HG03378 (cell line): Measurements from ENCODE around the gene PTPRZ1.

Experiments used
- ATAC-seq: cut with Tn5 transposase; IDR thresholded peaks from one replicate; pipeline ENCODE4 v1.9.1; 2021; ENCODE audit warnings: mild to moderate bottlenecking, moderate library complexity; ENCODE audit not compliant: unreplicated experiment

PTPRZ1 gene

DNA sequence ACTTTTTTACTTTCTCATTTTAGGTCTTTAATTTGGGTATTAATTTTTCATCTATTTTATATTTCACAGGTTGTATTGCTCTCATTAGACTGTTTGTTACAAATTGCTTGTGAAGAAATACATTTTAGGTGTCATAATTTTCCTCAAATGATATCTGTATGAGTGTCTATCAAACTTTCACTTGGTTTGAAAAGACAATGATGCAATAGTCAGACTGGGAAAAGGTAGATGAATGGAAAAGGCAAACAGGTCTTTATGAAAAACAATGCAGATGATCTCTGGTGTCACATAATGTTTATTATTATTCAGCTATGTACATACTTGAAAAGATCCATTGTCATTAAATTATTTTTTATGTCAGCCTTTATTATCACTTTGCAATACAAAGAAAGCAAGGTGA, 80.2 kb downstream of the PTPRZ1 start:
- ATAC-seq = no peak

DNA sequence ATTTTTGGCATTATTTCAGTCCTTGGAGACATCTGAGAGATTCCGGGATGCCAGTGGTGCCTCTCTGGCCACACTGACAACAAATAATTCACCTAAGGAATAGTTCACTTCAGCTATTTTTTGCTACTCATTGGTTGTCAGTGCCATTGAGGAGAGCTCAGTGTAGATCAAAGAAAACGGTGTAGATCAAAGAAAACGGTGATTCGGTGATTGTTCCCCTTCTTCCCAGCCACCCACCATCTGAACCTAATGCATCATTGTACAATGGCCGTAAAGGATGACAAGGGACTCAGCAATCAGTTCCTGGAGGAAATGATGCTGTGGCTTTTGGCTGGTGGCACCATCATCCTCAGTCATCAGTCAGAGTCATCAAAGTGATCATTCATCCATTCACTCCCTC, 80.6 kb downstream of the PTPRZ1 start:
- ATAC-seq = no peak

DNA sequence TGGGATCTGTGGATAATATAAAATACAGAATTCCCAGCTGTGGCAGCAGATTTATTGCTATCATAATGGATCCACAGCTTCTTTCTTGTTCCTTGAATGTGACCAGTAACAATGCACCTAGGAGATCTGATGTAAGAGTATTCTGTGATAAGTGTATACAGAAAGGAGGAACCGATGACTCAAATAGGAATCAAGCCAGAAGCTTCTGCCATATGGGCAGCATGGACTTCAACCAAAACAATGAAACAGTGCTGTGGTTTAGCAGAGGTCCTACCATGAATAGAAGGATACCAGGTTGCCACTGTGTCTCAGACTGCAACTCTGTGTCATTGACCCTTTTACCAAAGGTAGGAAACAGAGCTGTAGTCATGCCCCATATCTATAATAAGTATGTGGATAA, 81.8 kb downstream of the PTPRZ1 start:
- ATAC-seq = no peak

DNA sequence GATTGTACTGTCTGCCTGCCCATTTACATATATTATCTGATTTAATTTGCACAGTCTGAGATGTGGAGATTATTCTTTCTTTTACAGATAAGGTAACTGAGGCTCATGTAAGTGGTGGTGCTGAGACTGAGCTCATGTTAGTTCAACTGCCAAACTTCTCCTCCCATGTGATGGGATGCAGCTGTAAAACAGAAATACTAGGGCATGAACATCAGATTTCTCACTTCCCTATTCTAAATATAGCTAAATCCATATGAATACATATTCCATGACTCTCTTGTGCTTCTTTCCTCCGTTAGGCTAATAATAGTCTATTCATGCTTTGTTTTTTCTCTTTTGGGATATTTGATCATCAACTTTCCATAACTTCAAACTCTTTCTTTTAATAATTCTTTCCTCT, 84.7 kb downstream of the PTPRZ1 start:
- ATAC-seq = no peak

DNA sequence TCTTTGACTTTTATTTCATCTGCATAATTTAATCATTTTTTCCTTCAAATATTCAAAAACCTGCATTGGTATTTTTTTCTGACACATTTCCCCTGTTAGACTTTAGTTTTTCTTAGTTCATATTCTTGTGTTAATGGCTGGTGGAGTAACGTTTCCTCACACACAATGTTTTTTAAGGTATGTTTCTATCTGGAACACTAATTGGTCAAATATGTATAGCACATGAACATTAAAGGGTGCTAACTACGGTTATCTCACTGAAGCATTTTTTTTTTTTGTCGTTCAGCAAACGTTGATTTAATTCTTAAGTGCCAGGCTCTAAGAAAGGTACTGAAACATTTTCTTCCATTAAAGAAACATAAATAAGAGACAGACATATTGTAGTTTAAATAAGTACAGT, 87.7 kb downstream of the PTPRZ1 start:
- ATAC-seq = no peak

DNA sequence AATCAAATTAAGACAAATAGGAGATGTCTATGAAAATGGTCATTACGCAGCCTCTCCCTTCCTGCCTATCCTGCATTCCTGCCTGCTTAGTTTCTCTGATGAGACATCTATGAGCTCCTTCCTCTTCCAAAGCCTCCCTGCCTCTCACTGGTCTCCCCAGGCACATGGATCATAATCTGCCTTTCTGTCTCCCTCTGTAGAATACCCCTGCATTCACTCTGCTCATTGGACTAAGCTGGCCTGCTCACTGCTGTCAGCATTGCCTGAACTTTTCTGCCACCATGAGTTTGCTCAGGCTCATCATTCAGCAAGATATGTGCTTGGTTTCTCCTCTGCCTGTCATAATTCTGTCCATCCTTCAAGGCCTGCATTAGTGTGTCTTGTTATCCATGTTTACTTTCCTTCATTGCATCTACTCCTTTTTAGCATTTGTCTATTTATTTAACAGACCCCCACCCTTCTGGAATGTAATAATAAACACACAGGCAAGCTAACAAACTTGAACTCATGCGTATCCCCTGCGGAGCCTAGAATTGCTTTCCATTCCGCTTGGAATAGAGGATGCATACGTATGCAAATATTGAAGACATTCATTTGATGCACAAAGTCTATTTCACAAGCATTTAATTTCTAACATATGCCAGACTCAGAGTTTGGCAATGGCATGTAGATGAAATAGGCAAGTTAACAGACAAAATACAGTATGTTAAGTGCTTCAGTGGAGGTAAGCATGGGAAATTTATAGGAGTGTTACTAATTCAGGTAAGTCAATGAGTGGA, 88.3 kb downstream of the PTPRZ1 start:
- ATAC-seq = no peak

DNA sequence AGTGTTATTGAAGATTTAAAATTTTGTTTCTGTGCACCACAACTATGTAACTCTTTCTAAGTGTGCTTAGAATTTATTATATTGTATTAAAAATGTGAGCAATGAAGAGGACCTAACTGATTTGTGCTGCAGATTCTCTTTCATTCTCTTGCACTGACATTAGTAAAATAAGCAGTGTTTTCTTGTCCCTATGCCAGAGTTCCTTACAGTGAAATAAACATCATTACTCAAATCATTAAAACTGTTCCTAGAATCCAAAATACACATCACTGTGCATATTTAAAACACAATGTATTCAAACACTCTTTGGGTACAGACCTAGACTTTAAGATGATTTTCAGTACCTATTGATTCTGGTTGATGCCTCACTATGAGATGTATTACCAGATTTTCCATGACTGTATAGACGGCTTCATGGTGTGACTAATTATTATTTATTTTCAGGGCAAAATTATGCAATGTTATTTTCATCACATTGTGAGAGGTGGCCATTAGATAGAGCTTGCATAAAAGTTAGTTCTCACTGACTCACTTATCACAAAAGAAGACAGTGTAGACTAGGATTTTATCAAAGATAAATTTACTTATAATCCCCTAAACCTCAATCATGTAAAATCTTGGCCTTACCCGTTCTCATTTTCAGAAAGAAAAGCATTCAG, 93.4 kb downstream of the PTPRZ1 start:
- ATAC-seq = no peak

DNA sequence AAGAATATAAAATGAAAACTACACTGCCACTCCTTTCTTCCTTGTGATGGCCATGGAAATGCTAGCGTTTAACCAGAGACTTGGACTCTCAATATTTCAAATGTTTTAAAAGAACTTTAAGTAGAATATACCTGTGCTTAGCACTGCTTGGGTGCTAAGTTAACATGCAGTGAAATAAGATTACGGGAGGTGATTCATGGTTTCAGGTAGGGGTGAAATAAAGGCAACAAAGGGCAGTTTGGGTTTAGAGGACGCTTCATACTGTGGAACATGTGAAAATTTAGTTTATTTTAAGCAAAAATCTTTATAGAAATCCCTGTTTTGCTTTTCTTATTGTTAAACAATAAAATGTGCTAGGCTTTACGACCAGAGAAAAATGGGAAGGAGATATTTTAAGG, 94.0 kb downstream of the PTPRZ1 start:
- ATAC-seq = no peak

DNA sequence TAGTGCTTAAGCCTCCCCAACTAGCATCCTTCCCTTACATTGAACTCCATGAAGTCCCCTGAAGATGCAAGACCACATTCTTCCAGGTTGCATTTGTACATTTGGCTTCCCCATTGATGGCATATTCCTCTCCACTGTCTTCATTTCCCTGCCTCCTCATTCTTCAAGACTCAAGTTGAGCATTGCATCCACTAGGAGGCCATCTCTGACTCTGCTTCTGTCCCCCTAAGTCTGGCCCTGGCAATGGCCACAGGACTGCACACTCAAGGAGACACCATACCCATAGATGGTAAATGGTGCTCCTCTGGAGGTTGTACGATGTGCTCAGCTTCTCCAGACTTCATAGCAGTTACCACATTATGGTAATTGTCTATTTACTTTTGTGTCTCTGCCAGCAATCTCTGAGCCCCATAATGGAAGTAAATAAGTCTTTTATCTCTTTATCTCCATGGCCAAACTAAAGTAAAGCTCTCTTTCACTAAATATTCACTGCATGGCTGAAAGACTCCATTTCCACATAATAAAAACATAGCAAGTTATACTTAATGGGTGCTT, 112.6 kb downstream of the PTPRZ1 start:
- ATAC-seq = no peak

DNA sequence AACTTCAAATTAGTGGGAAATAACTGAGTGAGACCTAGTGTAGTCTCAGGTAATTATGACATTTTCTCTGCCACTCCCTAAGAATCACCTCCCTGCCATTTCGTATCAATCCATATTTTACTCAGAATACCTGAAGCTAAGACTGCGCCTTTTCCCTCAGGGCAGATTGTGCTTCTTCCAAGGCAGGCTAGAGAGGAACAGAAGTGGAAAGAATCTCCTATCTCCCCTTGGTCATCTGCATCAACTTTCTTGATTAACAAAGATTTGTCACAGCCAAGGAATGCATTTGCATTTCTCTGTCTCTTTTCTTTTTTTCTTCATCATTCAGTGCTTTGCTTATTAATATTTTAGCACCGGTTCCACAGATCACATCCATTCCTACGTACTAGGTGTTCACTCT, 119.1 kb downstream of the PTPRZ1 start:
- ATAC-seq = no peak

DNA sequence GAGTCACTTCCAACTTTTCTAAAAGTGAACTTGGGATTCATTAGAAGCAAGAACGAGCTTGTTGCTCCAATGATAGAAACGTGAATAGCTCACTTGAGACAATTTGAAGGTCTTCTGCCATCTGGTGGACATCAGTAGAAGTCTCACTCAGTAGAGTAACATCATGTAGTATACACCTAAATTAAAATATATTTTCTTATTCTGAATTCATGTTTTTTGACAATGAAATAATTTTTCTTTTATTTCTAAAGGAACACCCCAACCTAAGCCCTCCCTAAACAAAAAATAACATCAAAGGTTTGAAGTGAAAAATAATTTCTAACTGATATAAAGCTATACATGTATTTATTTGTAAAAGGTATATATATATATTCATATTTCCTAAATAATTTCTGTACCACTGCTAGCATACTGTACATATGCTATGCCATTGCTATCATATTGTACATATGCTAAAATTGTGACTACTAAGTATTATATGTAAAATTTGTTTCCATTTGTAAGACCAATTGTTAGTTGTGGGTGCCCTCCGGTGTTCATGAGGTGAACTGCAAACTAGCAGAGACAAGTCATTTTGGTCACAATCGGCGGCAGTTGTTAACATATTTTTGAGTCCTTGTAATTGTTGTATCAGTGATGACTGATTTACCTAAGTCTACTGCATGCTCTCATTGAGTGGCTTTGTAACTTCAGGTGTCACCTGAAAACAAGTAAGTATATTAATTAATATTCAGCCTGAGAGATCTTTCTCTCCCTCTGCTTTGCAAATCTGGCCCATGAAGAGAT, 121.9 kb downstream of the PTPRZ1 start:
- peak; percentile 94 for ATAC-seq

DNA sequence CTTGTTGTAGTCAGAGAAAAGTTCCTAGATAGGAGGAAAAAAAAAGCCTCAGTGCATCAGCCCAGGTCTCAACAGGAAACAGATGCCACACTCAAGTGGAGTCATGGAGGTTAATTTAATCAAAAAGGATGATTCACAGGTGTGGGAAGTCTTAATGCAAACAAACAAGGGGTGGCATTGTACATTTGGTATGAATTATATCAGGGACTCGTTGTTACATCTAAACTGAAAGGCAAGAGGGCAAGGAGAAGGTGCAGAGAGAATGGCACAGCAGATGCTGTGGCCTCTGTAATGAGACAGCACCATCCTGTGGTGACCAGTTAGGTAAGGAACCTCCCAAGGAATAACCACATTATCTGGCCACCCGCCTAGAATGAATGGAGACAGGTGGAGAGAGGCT, 133.7 kb downstream of the PTPRZ1 start:
- no peak for ATAC-seq

DNA sequence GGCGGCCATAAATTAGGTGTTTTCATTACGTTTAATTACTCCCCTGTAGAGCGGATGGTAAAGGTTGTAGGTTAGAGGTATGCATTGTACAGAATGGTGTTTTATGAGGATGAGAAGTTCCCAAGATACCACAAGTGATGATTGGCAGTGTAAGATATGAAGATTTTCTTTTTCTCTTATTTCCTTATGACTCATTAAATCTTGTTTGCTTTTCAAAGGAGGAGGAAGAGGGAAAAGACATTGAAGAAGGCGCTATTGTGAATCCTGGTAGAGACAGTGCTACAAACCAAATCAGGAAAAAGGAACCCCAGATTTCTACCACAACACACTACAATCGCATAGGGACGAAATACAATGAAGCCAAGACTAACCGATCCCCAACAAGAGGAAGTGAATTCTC, 137.2 kb downstream of the PTPRZ1 start:
- ATAC-seq = no peak

DNA sequence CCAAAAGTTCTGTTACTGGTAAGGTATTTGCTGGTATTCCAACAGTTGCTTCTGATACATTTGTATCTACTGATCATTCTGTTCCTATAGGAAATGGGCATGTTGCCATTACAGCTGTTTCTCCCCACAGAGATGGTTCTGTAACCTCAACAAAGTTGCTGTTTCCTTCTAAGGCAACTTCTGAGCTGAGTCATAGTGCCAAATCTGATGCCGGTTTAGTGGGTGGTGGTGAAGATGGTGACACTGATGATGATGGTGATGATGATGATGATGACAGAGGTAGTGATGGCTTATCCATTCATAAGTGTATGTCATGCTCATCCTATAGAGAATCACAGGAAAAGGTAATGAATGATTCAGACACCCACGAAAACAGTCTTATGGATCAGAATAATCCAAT, 140.1 kb downstream of the PTPRZ1 start:
- peak; percentile 51 for ATAC-seq

DNA sequence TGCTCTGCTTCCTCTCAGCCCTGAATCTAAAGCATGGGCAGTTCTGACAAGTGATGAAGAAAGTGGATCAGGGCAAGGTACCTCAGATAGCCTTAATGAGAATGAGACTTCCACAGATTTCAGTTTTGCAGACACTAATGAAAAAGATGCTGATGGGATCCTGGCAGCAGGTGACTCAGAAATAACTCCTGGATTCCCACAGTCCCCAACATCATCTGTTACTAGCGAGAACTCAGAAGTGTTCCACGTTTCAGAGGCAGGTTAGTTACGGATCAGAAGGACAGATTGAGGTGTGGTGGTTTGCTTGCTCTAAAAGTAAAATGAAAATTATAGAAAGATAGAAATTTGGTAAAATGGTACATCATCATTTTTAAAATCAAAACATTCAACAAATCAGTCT, 140.7 kb downstream of the PTPRZ1 start:
- no peak for ATAC-seq

DNA sequence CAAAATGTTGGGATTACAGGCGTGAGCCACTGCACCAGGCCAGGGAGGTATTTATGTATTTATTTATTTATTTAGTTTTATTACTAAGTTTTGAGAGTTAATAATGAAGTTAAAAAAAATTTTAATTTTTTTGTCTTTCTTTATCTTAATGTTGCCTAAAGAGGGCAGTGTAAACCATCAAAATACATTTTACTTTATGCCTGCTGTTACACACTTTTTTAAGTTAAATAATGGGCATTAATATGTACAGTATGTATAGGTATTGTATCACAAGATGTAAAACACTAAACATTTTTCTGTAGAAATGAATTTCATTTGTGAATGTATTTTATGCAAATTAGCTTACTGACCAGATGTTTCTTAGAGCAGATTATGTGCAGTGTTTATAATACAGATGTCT, 141.7 kb downstream of the PTPRZ1 start:
- no peak for ATAC-seq

DNA sequence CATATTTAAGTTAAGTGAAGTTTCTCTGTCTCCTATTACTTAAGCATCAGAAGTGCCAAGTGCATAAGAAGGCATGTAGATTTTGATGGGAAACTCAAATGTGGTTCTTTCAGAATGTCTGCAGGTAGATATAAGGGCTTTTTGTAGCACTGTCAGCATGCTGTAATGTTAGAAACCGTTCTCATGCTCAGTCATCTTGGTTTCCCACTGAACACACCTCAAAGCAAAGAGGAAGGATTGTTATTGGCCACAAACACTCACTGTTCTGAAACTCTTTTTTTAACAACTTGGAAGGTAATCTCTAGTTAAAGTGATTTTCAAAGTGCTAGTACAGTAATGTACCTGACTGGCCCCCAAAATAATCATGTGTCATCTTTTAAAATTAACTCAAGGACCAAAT, 145.1 kb downstream of the PTPRZ1 start:
- ATAC-seq = no peak

DNA sequence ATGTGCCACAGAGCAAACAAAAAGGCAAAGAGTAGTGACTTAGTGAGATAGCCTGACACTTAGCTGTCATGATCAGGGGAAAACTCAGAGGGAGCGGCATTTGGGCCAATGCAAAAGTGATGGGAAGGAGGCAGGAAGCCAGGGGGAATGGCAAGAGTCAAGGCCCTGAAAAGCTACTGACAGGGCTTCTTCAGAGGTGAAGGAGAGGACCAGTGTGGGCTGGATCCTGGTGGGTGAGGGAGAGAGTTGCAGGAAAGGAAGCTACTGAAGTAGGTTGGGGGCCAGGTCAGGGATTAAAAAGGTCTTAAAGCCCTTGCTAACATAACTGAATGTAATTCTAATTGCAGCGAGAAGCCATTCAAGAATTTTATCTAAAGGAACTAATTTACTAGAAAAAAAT, 154.1 kb downstream of the PTPRZ1 start:
- no peak for ATAC-seq

DNA sequence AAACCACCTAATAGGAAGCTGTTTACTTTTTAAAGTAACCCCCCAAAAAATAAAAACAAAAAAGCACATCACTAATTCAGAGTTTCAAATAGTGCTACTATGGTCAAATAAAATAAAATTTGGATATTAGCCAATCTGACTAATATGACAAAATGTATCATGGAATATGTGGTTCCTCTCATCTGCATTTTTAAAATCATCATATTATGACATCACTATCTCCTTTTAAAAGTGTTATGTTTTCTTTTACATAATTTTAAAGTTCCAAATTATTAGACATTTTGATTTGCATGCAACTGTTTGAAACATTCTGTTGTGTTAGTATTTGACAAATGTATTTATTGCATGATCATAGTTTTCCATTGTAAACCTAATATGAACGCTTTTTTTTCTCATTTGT, 160.7 kb downstream of the PTPRZ1 start:
- no peak for ATAC-seq

DNA sequence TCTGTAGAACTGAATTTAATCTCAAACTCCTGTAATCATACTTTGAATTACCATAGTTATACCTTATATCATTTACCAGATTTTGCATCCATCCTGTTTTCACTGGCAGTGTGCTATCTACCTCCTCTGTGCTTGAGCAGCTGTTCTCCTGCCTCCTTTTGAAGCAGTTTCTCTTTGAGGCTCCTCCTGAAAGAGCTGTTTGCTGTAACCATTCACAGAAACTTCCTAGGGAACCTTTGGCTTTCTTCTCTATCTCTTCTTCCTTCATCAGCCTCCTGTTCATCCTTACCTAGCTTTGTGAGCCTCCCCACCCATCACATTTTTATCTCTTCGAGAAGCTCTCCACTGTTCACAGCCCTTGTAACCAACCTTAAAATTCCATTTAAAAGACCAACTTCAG, 162.9 kb downstream of the PTPRZ1 start:
- no peak for ATAC-seq

DNA sequence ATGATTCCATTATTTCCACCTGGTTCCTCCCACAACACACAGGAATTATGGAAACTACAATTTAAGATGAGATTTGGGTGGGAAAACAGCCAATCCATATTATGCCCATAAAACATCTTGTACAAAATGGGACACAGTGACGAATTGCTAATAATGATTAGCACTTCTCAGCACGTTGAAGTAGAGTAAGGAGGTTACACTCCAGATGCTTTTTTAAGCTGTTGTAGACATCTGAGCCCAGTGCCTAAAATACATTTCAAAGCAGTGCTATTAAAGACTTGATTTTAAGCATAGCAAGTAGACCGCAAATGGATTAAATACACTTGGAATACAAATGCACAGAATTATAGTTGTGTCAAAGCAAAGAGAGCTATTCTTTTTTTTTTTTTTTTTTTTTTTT, 165.2 kb downstream of the PTPRZ1 start:
- ATAC-seq = no peak

DNA sequence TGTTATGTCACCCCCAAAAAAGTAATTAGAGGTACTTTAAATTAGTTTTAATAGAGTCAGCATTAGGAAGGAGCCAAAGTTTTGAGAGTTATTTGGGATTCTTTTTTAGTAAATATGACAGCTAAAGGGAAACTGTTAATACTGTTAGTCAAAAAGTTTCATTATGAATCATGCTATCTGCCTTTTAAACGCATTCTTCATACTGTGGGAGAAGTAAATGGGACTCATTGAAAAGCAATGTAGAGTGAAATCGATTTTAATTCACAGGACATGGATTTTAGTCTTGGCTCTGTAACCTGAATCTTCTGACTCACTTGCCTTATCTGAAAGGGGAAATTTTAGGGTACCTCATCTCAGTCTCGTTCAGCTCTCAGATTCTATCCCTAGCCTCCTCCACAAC, 165.9 kb downstream of the PTPRZ1 start:
- no peak for ATAC-seq
